H9 (cell line): ENCODE data around the gene TAF4. TPM values are rescaled to one million over a fixed set of nuclear protein-coding genes. Genes with fewer than 3 reads are reported as not detected.

Source experiments
- DNase-seq: peaks from one replicate; pipeline ENCODE4 v3.0.0-alpha.2; 2017
- H2AFZ ChIP-seq: one replicate; pipeline ENCODE4 v1.6.1; 2013; ENCODE audit warnings: mild to moderate bottlenecking, low read length, control low read depth, moderate library complexity
- H2AK5ac ChIP-seq: 2 replicates; pipeline ENCODE4 v1.6.1; 2013; ENCODE audit warnings: low read length, control low read depth, mixed read lengths; ENCODE audit not compliant: insufficient read length
- H2BK120ac ChIP-seq: one replicate; pipeline ENCODE4 v1.6.1; 2013; ENCODE audit warnings: low read depth, mild to moderate bottlenecking, low read length, control low read depth, inconsistent platforms; ENCODE audit not compliant: poor library complexity, severe bottlenecking
- H2BK12ac ChIP-seq: 2 replicates; pipeline ENCODE4 v1.6.1; 2013; ENCODE audit warnings: low read length, control low read depth, mixed read lengths, low read depth; ENCODE audit not compliant: insufficient read length
- H2BK15ac ChIP-seq: 2 replicates; pipeline ENCODE4 v1.6.1; 2013; ENCODE audit warnings: low read depth, low read length, control low read depth
- H2BK20ac ChIP-seq: one replicate; pipeline ENCODE4 v1.6.1; 2013; ENCODE audit warnings: low read depth, mild to moderate bottlenecking, low read length, control low read depth, inconsistent platforms; ENCODE audit not compliant: poor library complexity, severe bottlenecking
- H2BK5ac ChIP-seq: 2 replicates; pipeline ENCODE4 v1.6.1; 2013; ENCODE audit warnings: low read length, control low read depth, mixed read lengths; ENCODE audit not compliant: insufficient read length
- H3K14ac ChIP-seq: 2 replicates; pipeline ENCODE4 v1.6.1; 2013; ENCODE audit warnings: low read length, control low read depth; ENCODE audit not compliant: insufficient read depth
- H3K18ac ChIP-seq: 2 replicates; pipeline ENCODE4 v1.6.1; 2013; ENCODE audit warnings: low read depth, mild to moderate bottlenecking, mixed read lengths, low read length, control low read depth; ENCODE audit not compliant: insufficient read length
- H3K23ac ChIP-seq: 2 replicates; pipeline ENCODE4 v1.6.1; 2013; ENCODE audit warnings: low read length, control low read depth, mixed read lengths, low read depth; ENCODE audit not compliant: insufficient read length
- H3K23me2 ChIP-seq: 2 replicates; pipeline ENCODE4 v1.6.1; 2013; ENCODE audit warnings: low read depth, mild to moderate bottlenecking, mixed read lengths, low read length, control low read depth; ENCODE audit not compliant: insufficient read length, poor library complexity, severe bottlenecking
- H3K27ac ChIP-seq: 2 replicates; pipeline ENCODE4 v1.5.1; 2013; ENCODE audit warnings: low read length, control low read depth, mixed read lengths, low read depth; ENCODE audit not compliant: insufficient read length
- H3K27me3 ChIP-seq: 2 replicates; pipeline ENCODE4 v1.6.1; 2013; ENCODE audit warnings: low read length, control low read depth, inconsistent platforms; ENCODE audit not compliant: insufficient read depth
- H3K4ac ChIP-seq: 2 replicates; pipeline ENCODE4 v1.6.1; 2013; ENCODE audit warnings: low read depth, mild to moderate bottlenecking, control low read depth, inconsistent platforms, low read length, moderate library complexity
- H3K4me1 ChIP-seq: 2 replicates; pipeline ENCODE4 v1.6.1; 2013; ENCODE audit warnings: low read length, control low read depth, inconsistent platforms; ENCODE audit not compliant: insufficient read depth
- H3K4me2 ChIP-seq: 2 replicates; pipeline ENCODE4 v1.6.1; 2013; ENCODE audit warnings: low read length, control low read depth, mixed read lengths; ENCODE audit not compliant: insufficient read length, insufficient read depth
- H3K56ac ChIP-seq: 2 replicates; pipeline ENCODE4 v1.6.1; 2013; ENCODE audit warnings: low read depth, mild to moderate bottlenecking, mixed read lengths, low read length, control low read depth; ENCODE audit not compliant: insufficient read length
- H3K79me1 ChIP-seq: 2 replicates; pipeline ENCODE4 v1.6.1; 2013; ENCODE audit warnings: low read depth, mild to moderate bottlenecking, moderate library complexity, low read length, control low read depth, inconsistent platforms; ENCODE audit not compliant: insufficient read depth, poor library complexity, severe bottlenecking
- H3K79me2 ChIP-seq: 2 replicates; pipeline ENCODE4 v1.6.1; 2013; ENCODE audit warnings: low read length, control low read depth, inconsistent platforms; ENCODE audit not compliant: insufficient read depth
- H3K9ac ChIP-seq: 2 replicates; pipeline ENCODE4 v1.6.1; 2013; ENCODE audit warnings: low read length, control low read depth, mixed read lengths; ENCODE audit not compliant: insufficient read length; ENCODE audit errors: extremely low read depth
- H3K9me3 ChIP-seq: one replicate; pipeline ENCODE4 v1.6.1; 2013; ENCODE audit warnings: low read depth, low read length, inconsistent platforms; ENCODE audit not compliant: control insufficient read depth
- H3T11ph ChIP-seq: one replicate; pipeline ENCODE4 v1.6.1; 2013; ENCODE audit warnings: mild to moderate bottlenecking, low read length, control low read depth, inconsistent platforms
- H4K20me1 ChIP-seq: one replicate; pipeline ENCODE4 v1.6.1; 2013; ENCODE audit not compliant: control insufficient read depth, insufficient read length, insufficient read depth
- H4K5ac ChIP-seq: 2 replicates; pipeline ENCODE4 v1.6.1; 2013; ENCODE audit warnings: low read depth, mild to moderate bottlenecking, mixed read lengths, low read length, control low read depth; ENCODE audit not compliant: insufficient read length
- H4K8ac ChIP-seq: replicated peaks from 2 replicates; pipeline ENCODE4 v1.6.1; 2013; ENCODE audit warnings: low read length, control low read depth, mixed read lengths, low read depth; ENCODE audit not compliant: insufficient read length
- H4K91ac ChIP-seq: 2 replicates; pipeline ENCODE4 v1.6.1; 2013; ENCODE audit warnings: low read depth, mild to moderate bottlenecking, moderate library complexity, mixed read lengths, low read length, control low read depth; ENCODE audit not compliant: insufficient read length
- H3K27ac Mint-ChIP-seq, 3 experiments: 2 replicates in 2 of 3; 3 replicates in 1 of 3; pipeline ENCODE4 v1.8.0; 2020 to 2021; ENCODE audit warnings: mixed read lengths in 3 of 3, mild to moderate bottlenecking in 1 of 3, moderate library complexity in 1 of 3
- H3K27me3 Mint-ChIP-seq: 2 replicates; pipeline ENCODE4 v1.8.0; 2021; ENCODE audit warnings: low read depth, mild to moderate bottlenecking, moderate library complexity, mixed read lengths
- H3K36me3 Mint-ChIP-seq, 3 experiments: 2 replicates in 2 of 3; 3 replicates in 1 of 3; pipeline ENCODE4 v1.8.0; 2020 to 2021; ENCODE audit warnings: low read depth in 3 of 3, mixed read lengths in 3 of 3; ENCODE audit not compliant: insufficient read depth in 1 of 3
- H3K4me1 Mint-ChIP-seq, 2 experiments: 2 replicates each; pipeline ENCODE4 v1.8.0; 2020; ENCODE audit warnings: mixed read lengths in 2 of 2
- H3K4me3 Mint-ChIP-seq, 2 experiments: 2 replicates in 1 of 2; 3 replicates in 1 of 2; pipeline ENCODE4 v1.8.0; 2020 to 2021; ENCODE audit warnings: mild to moderate bottlenecking in 2 of 2, mixed read lengths in 2 of 2, moderate library complexity in 1 of 2
- H3K9me3 Mint-ChIP-seq, 2 experiments: 2 replicates in 1 of 2; 3 replicates in 1 of 2; pipeline ENCODE4 v1.8.0; 2020; ENCODE audit warnings: mild to moderate bottlenecking in 2 of 2, mixed read lengths in 2 of 2, moderate library complexity in 1 of 2
- CTCF ChIP-seq: fragments of 200-600 bp; sonication (generic); conservative IDR thresholded peaks from 3 replicates; pipeline ENCODE4 v1.8.0; 2021; ENCODE audit warnings: antibody characterized with exemption, mild to moderate bottlenecking
- WGBS: extraction: QIAGEN DNeasy Blood & Tissue Kit; methylation state at CpG from one replicate; pipeline ENCODE4 v1.1.7; 2013; ENCODE audit warnings: missing lambda C conversion rate, low lambda C conversion rate, mixed read lengths; ENCODE audit not compliant: insufficient read length; ENCODE audit errors: extremely low coverage; 5-methylcytosine and 5-hydroxymethylcytosine counted together
- total RNA-seq: library from RNA; stranded (reverse); gene quantifications from 2 replicates; pipeline ENCODE4 v1.2.1, GENCODE V29; 2021

TAF4 gene
- total RNA-seq, 1 experiment from 2014 or later, result 30.8 TPM

GRCh38 chr20:61997891-61998290, 67.8 kb downstream of the TAF4 start:
- H3K4ac ChIP-seq, result no peak overlapping the region

More at GRCh38 chr20:61997891-61998290, 67.8 kb downstream of the TAF4 start:
- peaks cover 80 to 96% (median 95%) of the 10 kb centered on the region in 3 experiments for H3K36me3 Mint-ChIP-seq
- Histone ChIP-seq H3K23ac (no peak overlapping the region), H3K23me2 (no peaks in the 10 kb centered on the region), H3K27me3 (no peaks in the 10 kb centered on the region), H2AFZ (no peak overlapping the region), H3K14ac (no peak overlapping the region), H3K9me3 (no peaks in the 10 kb centered on the region), H3K4me1 (no peaks in the 10 kb centered on the region), H3K79me1 (no peaks in the 10 kb centered on the region), H3K56ac (no peak overlapping the region), H3K79me2 (no peaks in the 10 kb centered on the region), H3K4me2 (no peak overlapping the region), H3K18ac (no peak overlapping the region), H4K8ac (no peak overlapping the region), H2BK12ac (no peak overlapping the region), H4K91ac (no peak overlapping the region), H4K5ac (no peak overlapping the region), H2BK15ac (no peak overlapping the region), H3T11ph (no peak overlapping the region), H4K20me1 (no peaks in the 10 kb centered on the region), H2BK20ac (no peak overlapping the region), H2BK120ac (no peak overlapping the region), H2BK5ac (no peak overlapping the region), H3K27ac (no peak overlapping the region), H3K9ac (no peak overlapping the region), H2AK5ac (no peak overlapping the region)
- no peak overlapping the region for H3K27ac Mint-ChIP-seq
- WGBS, result no CpG with 5 or more reads among the region's 10 CpGs
- no peak overlapping the region for H3K4me3 Mint-ChIP-seq
- no peak for DNase-seq
- no peak for TF ChIP-seq CTCF
- no peaks in the 10 kb centered on the region for H3K9me3 Mint-ChIP-seq
- no peaks in the 10 kb centered on the region for H3K27me3 Mint-ChIP-seq
- H3K4me1 Mint-ChIP-seq, result no peaks in the 10 kb centered on the region
